HG02610 (cell line): Measurements from ENCODE around the gene GAD1.

ENCODE experiments used
- ATAC-seq: cut with Tn5 transposase; IDR thresholded peaks from one replicate; pipeline ENCODE4 v1.9.1; 2021; ENCODE audit warnings: mild to moderate bottlenecking, moderate library complexity; ENCODE audit not compliant: unreplicated experiment

Gene GAD1

DNA sequence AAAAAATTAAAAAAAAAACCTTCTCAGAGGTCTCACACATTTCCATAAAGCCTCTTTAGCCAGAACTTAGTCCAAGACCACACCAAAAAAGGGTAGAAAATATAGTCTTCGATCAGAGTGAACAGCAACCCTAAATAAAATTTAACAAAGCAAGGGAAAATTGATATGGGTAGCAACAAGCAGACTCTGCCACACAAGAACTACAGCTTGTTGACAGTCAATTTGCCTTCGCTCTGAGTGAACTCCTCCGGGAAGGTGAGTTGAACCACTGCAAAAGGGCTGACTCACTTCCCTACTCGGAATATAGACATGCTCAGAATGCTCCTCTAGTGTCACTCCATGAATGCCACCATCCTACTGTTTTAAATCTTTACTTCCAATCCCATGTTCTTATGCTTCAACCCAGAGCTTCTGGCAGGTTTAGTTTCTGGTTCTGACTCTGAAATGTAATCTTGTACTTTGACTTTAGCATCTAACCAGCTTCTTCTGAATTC, 24.1 kb downstream of the GAD1 start:
- ATAC-seq = no peak

DNA sequence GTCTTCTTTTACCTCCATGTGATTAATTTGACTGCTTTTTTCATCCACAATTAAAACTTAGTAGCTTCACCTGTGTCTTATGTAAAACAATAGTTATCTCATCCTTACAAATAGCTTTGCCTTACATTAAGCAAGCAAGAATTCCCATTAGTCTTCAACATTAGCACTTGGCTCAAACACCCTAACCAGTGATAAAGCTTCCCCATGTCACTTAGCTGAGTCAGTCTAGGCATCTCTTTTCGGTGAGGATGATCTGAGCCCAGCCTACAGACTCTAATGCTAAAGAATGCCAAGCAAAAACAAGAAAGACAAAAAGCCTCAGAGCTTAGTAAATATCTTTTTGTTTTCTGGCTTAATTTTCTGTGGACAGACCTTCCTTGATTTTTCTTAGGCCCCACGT, 26.1 kb downstream of the GAD1 start:
- ATAC-seq = no peak

DNA sequence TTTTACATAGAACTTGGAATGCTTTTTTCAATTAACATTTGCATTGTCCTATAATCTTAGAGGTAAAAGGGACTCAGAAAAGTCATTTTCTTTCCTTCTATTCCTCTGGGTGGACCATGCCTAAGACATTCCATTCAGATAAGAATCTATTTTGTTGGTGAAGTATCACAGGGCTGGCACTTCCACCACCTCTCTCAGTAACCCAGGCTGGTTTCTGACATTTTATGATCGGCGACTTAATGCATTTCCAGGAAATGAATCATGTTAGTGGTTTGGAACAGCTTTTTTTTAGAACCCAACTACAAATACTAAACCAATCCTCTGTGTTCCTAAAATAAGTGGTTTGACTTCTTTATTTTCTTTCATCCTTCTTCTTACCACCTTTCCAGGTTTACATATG, 27.0 kb downstream of the GAD1 start:
- ATAC-seq = no peak

DNA sequence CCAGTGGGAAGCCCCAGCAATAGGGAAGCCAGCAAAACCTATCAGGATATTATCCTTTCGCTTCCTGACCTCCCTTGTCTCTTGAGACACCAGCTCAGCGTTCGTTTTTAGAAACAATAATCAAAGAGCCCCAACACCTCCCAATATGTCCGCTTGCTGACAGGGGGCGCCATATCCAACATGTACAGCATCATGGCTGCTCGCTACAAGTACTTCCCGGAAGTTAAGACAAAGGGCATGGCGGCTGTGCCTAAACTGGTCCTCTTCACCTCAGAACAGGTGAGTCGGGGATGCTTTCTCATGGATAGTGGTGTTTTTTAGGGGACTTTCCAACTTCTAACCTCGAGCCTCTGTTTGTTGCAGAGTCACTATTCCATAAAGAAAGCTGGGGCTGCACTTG, 28.7 kb downstream of the GAD1 start:
- ATAC-seq = no peak

DNA sequence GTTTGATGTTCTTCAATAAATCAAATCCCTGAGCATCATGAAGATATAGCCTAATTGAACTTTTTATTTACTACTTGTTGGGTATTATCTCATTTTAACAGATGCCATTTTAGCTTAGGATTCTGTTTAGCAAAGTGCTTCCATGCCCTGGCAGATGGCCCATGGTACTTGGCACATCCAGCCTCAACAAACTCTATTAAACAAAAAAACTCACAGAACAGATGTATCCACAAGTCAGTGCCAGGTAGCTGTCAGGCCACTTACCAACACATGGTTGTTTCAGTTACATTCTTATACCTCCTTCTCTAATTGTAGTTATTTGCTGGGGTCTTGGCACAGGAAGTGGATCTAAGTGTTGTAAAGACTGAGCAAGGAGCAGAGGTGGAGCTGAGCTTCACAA, 29.6 kb downstream of the GAD1 start:
- ATAC-seq = no peak

DNA sequence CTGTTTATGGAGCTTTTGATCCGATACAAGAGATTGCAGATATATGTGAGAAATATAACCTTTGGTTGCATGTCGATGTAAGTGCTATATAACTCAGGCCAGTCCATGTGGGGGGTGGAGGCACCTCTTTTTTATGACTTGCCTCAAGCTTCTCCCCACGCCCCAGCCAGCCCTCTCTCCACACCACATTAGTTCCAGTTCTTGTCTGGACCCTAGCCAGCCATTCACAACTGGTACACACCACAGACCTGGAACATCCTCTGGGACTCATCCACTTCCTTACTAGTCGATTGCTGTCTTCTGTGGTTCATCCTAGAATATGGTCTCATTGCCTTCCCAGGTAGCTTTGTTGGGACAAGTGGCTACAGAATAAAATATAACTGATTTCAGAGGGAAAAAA, 31.0 kb downstream of the GAD1 start:
- ATAC-seq = no peak

GRCh38 chr2:170848587-170848986, 31.9 kb downstream of the GAD1 start:
- ATAC-seq = no peak

GRCh38 chr2:170850251-170850650, 33.6 kb downstream of the GAD1 start:
- ATAC-seq = no peak

DNA sequence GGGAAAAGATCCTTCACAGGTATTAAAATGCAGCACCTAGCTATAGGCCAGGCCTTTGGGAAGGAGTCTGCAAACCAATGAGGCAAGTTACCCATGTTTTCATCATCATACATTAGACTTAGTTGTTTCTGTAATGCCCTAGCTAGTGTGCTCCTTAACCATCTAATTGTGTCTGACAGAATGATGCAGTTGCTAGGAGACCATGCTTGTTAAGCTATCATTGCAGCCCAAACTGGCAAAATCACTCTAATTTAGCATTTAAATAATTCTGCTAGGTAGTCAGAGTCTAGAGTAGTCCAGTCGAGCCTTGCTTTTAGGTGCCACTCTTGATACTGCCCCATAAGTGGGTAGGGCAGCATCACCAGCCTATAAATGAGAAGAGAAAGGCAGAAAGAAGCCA, 34.9 kb downstream of the GAD1 start:
- no peak for ATAC-seq

- ATAC-seq = no peak
Observed at GRCh38 chr2:170856066-170856465, 39.4 kb downstream of the GAD1 start.

DNA sequence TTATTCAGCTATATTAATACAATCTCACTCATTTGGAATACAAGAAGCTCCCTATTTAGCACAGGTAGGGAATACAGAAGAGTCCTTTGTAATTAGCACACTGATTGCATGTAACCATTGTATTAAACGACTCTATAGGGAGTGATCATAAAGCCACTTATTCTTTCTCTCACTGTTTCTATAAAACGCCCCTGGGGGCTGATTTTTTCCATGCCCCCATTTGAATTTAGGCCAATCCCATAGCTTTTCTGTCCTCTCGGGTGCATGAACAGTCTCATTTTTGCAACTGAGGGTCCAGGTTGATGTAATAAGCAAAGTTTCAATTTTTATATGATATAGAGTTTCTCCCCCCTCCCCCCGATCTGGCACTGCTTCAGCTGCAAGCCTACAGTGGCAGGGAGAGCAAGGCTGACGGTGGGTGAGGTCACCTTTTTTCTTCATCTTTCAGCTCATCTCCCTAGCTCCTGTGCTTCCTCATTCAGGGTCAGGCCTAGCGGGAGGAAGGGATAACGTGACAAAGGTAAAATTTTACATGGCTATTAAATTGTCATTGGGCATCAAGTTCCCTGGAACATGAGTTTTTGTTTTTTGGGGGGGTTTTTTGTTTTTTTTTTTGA, 45.7 kb downstream of the GAD1 start:
- no peak for ATAC-seq

DNA sequence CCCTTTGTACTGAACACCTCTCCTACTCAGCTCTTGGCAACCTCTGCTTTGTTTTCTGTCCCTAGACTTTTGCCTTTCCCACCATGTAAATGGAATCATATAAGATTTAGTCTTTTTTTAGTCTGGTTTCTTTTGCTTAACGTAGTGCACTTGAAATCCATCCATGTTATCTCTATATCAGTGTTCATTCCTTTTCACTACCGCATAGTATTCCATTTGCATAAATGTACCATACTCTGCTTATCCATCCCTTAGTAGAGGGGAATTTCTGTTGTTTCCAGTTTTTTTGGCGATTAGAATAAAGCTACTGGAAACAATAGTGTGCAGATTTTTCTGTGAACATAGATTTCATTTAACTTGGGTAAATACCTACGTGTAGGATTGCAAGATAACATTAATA, 46.4 kb downstream of the GAD1 start:
- no peak for ATAC-seq

GRCh38 chr2:170869036-170869435, 52.3 kb downstream of the GAD1 start:
- ATAC-seq = no peak

DNA sequence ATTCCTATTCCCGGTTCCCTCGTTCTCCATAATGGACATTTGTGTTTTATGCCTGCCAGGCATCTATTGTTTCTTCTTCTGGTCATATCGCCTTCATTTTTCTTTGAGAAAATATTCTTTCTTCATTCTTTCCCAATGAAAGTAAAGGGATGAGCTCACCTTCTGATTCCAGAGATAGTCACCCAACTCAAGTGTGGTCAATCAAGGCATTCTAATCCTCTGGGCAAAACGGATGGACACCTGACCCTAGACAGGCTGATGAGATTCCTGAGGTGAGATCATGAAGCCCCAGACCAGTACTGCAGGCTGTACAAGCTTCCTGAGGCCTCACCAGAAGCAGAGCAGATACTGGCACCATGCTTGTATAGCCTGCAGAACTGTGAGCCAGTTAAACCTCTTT, 52.8 kb downstream of the GAD1 start:
- ATAC-seq = no peak

GRCh38 chr2:170873035-170873692, 56.5 kb downstream of the GAD1 start:
- ATAC-seq = peak; percentile 91

DNA sequence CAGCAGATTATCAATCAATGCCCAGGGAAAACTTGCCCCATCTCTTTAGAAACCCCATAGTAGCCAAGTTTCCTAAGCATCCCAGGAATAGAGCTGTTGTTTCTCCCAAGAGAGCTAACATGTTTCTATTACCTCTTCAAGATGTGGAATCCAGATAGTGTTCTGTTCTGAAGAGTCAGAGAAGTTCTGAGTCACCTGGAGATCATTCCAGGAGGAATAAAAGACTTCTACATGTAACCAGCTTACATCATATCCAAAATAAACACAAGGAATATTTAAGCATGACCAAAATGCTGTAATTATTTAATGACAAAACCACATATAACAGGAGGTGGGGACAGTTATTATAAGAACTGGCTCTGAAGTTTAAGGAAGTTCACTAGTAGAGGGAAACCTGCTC, 61.4 kb downstream of the GAD1 start:
- ATAC-seq = no peak

DNA sequence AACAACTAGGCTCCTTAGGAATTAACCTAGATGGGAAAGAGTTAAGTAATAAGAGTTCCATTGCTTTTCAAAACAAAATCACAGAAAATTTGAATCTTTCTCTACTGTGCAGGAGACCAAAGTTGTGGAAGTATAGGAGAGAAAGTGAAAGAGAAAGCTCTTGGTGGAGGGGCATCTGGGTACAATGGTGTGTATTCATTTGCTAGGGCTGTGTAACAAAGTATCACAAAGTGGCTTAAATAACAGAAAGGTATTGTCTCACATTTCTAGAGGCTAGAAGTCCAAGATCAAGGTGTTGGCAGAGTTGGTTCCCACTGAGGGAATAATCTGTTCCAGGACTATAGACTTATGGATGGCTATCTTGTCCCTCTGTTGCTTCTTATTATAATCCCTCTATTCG, 61.8 kb downstream of the GAD1 start:
- no peak for ATAC-seq

GRCh38 chr2:170881840-170882239, 65.2 kb downstream of the GAD1 start:
- ATAC-seq = no peak

GRCh38 chr2:170882758-170883157, 66.1 kb downstream of the GAD1 start:
- ATAC-seq = no peak

- ATAC-seq = no peak
Observed at GRCh38 chr2:170883683-170884082, 67.0 kb downstream of the GAD1 start.

GRCh38 chr2:170885130-170885791, 68.6 kb downstream of the GAD1 start:
- no peak for ATAC-seq

GRCh38 chr2:170886386-170886785, 69.7 kb downstream of the GAD1 start:
- ATAC-seq = no peak
